ENCODE data around the gene MECP2. TPM values are rescaled to one million over a fixed set of nuclear protein-coding genes. Genes with fewer than 3 reads are reported as not detected.
"Not testable (repeated sequence)": the region's sequence is repeated elsewhere in the genome, so short reads cannot be mapped to it uniquely, and the experiment has no call there.

The MECP2 gene
- total RNA-seq, 2 donors from 2014 or later, result 35.4 to 42.4 TPM

- no peak for ATAC-seq
- DNase-seq, result no peak
- intact Hi-C loops (cut with DNase I), result no loop called here
Measured at GRCh38 chrX:154011376-154012335, 85.9 kb downstream of the MECP2 start.

- intact Hi-C loops (cut with DNase I), result no loop called here
- no peak for DNase-seq
- no peak for ATAC-seq
Measured at GRCh38 chrX:154010330-154011087, 87.0 kb downstream of the MECP2 start.

GRCh38 chrX:154008521-154008920 is 89.0 kb downstream of the MECP2 start:
- intact Hi-C loops (cut with DNase I), result no loop called here
- ATAC-seq (no peak), DNase-seq (no peak)

- intact Hi-C loops (cut with DNase I), result no loop called here
- DNase-seq, result no peak
- ATAC-seq, result no peak
Measured at GRCh38 chrX:154006947-154007346, 90.6 kb downstream of the MECP2 start.

DNA sequence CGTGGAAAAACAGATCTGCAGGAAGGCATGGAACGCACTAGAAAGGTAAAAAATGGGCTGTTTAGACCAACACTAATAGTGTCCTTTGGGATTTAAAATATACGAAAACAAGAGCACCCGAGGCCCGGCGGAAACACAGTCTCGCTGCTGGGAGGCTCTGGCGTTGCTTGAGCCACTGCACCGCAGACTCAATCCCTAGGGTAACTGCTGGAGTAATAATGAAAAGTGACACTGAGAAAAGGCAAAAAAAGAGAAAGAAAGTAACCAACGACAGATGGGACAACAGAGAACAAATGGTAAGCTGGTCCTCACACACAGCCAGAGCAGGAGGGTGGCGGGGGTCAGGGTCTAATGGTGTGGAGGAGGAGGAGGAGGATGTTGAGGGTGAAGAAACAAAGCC is 93.2 kb downstream of the MECP2 start:
- intact Hi-C loops (cut with DNase I), result no loop called here
- DNase-seq, result no peak
- ATAC-seq, result no peak

DNA sequence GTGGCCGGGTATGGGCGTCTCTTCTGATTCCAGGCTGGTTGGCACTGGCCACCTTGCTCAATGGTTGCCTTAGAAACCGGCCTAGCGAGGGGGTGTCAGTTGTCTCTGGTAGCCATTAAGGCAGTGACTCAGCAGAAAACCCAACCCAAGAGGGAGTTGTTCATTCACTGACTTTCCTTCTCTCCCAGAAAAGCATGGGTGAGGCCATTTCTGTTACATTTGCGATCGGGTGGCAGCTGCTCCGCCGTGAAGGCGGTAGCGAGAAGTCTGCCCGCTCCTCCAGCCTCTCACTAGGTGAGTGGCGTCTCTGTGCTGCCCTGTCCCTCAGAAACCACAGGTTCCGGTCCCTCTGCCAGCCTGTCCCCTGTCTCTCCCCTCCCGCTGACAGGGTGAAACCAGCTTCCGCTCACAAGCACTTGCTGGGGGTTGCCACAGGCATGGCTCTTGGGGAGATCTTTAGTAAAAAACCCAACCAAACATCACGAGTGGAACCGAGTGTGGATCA is 95.2 kb downstream of the MECP2 start:
- intact Hi-C loops (cut with DNase I), result no loop called here

DNA sequence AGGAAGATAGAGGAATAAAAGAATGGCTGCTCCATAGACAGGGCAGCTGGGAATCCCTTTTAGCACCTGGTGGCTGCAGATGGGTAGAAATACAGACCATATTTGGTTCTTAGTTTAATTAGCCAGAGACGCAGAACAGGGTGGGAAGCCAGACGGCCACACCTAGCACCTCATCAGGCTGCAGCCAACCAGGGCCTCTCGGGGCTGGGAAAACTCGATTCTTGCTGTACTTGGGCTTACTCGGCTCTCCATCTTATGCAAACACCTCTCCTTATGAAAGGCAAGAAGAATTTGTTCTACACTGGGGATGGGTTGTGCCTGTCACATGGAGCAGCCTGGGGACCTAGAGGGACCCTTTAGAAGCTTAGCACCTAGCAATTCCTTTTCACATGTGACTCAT is 97.5 kb downstream of the MECP2 start:
- intact Hi-C loops (cut with DNase I), result no loop called here
- ATAC-seq (peak in 1 of 2 donors; percentile 40), DNase-seq (no peak)

More for the DNA sequence above, 95.2 kb downstream of the MECP2 start:
- ATAC-seq (peak; percentile 49 to 67), DNase-seq (no peak)

DNA sequence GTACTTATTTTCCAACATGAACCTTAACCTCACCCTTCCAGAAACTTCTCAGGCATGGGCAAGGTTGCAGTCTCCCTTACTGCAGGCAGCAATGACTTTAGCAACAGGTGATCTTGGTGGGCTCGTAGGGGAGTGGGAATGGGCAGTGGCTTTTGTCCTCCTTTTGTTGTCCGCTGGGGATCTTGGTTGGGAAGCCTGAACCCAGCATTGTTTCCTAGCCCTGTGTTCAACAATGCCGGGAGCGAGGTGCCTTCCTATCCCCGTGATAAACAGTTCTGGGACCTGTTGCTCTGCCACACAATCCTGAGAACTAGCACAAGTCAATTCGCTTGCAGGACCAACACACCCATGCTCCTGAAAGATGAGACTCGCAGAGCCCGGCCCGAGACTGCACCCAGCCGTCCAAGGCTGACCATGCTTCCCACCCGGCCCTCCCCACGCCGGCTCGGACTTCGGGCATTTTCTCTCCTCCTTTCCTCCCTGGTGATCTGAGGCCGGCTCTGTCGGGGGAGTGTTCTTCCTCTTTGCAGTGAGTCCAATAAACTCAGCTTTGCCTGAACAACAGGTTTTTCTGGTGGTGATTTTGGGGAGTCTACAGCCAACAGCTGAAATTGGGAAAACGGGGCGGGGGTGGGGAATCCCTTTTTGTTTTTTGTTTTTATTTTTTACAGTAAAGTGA is 98.0 kb downstream of the MECP2 start:
- intact Hi-C loops (cut with DNase I), result no loop called here
- DNase-seq, result no peak

DNA sequence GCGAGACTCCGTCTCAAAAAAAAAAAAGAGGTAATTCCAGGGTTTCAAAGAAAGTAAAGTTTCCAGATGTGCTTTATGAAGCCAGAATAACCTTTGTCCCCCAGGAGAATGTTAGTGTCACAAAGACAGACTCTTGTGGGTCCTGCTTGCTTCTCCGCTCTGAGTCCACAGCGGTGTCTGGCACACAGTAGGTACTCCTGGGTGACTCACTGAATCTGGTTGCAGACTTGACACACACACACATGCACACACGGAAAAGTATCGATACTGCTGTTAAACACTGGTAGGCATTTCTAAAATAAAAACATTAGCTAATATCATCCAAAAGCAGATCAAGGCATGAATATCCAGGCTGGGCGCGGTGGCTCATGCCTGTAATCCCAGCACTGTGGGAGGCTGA is 102.0 kb downstream of the MECP2 start:
- intact Hi-C loops (cut with DNase I), result no loop called here
- DNase-seq, result no peak
- no peak for ATAC-seq

More for the DNA sequence above, 98.0 kb downstream of the MECP2 start:
- ATAC-seq, result peak in 1 of 2 donors; percentile 13

DNA sequence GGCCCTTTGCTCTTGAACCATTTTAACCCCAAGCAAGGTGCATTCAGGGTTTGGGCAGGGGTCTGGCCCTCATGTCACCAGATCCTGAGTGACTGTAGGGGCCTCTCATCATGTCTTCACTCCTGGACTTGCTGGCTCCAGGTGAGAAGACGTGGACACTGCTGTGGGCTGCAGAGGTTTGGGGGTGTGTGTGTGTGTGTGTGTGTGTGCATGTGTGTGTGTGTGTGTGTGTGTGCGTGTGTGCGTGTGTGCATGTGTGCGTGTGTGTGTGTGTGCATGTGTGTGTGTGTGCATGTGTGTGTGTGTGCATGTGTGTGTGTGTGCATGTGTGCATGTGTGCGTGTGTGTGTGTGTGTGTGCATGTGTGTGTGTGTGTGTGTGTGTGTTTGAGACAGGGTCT is 103.1 kb downstream of the MECP2 start:
- DNase-seq; intact Hi-C loops (cut with DNase I); ATAC-seq: not testable (repeated sequence)

DNA sequence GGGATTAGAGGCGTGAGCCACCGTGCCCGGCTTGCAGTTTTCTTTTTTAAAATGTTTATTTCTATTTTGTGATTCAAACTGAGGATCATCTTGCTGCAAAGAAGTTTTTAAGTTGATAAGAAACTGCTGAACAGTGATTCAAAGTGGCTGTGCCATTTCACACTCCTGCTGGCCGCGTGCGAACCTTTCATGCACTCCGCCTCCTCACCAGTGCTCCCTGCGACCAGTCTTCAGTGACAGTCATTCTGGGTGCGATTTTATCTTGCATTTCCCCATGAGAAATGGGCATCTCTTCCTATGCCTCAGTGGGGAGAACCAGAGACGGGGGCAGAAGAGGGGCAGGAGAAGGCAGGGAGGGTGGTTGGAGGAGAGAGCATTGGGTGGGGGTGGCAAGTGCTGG is 103.5 kb downstream of the MECP2 start:
- DNase-seq (no peak), ATAC-seq (no peak)
- intact Hi-C loops (cut with DNase I), result no loop called here

DNA sequence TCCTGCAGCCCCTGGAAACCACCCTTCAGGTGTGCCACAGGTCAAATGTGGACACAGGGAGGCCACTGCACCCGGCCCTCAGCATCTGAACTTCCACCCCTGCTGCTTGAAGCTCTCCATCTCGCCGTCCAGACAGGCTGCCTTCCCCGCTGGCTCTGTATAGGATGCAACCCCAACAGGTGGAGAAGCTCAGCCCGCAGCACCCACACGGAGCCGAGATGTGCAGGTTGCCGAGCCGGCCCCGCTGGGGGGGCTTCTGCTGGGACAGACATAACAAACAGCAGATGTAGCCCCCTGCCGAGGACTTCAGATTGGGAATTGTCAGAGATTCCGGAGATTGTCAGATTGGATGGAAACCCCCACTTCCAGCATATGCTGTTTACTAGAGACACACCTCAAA is 104.4 kb downstream of the MECP2 start:
- DNase-seq (no peak), ATAC-seq (no peak)
- intact Hi-C loops (cut with DNase I), result no loop called here

DNA sequence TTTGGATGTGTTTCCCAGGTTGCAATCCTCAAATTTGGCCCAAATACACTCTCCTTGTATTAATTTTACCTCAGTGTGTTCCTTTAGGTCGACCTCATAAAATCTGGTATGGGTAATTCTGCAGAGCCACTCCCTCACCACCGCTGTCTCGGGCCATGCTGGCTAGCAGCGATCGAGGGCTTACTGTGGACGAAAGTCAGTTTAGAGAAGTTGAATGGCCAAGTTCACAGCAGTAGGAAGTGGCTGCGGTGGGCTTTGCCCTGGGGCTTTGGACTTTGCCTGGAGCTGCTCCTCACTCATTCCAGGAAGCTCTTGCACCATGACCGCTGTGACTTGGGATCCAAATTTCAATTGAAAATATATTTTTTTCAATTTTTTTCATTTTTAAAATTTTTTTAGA is 105.3 kb downstream of the MECP2 start:
- intact Hi-C loops (cut with DNase I), result no loop called here
- no peak for DNase-seq
- no peak for ATAC-seq

GRCh38 chrX:153991013-153991580 is 106.4 kb downstream of the MECP2 start:
- intact Hi-C loops (cut with DNase I), result no loop called here

DNA sequence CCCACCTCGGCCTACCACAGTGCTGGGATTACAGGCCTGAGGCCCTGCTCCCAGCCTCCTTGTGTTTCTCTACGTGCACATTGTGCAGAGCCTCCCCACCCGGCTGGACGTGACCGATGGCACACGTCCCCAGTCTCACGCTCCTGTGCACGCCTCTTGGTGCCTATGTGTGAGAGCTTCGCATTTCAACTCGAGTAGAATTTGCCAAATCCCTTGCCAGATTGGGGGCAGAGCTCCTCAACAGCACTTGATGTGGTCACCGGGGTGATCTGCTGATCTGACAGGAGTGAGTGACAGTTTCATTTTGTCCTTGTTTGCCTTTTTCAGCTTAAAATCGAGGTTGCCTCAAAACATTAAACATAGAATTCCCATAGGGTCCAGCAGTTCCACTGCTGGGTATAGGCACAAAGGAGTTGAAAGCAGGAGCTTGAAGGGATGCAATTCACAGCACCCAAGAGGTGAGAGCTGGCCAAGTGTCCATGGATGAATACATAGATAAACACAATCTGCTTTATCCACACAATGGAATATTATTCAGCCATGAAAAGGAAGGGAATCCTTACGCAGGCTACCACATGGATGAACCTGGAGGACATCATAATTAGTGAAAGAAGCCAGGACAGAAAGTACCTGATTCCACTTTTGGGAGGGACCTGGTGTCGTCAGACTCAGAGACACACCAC is 107.4 kb downstream of the MECP2 start:
- DNase-seq (no peak), ATAC-seq (no peak)
- intact Hi-C loops (cut with DNase I), result no loop called here

More at GRCh38 chrX:153991013-153991580, 106.4 kb downstream of the MECP2 start:
- ATAC-seq (no peak), DNase-seq (no peak)

GRCh38 chrX:153988493-153988892 is 109.0 kb downstream of the MECP2 start:
- DNase-seq, result no peak
- peak in 1 of 2 donors; percentile 29 for ATAC-seq
- intact Hi-C loops (cut with DNase I), result no loop called here

GRCh38 chrX:153984351-153985178 is 113.0 kb downstream of the MECP2 start:
- DNase-seq, result no peak
- intact Hi-C loops (cut with DNase I), result no loop called here
- no peak for ATAC-seq

GRCh38 chrX:153983321-153983801 is 114.2 kb downstream of the MECP2 start:
- intact Hi-C loops (cut with DNase I), result no loop called here
- ATAC-seq, result no peak
- no peak for DNase-seq
